GM12891 (cell line): Measurements from ENCODE around the gene EDNRA.

ENCODE experiments used
- DNase-seq: peaks from one replicate; pipeline ENCODE4 v3.0.0; 2011; ENCODE audit warnings: low spot score; ENCODE audit not compliant: insufficient read length
- FAIRE-seq: peaks from 2 replicates; lab custom pipeline; 2011; peaks lifted over from hg19 to GRCh38; lab: Jason Lieb, UNC
- PAX5 ChIP-seq: IDR thresholded peaks from 2 replicates; pipeline ENCODE4 v1.6.1; 2011; ENCODE audit warnings: low read length, moderate library complexity, mild to moderate bottlenecking; ENCODE audit not compliant: insufficient read depth, severe bottlenecking
- POLR2A ChIP-seq: IDR thresholded peaks from 2 replicates; pipeline ENCODE4 v1.6.1; 2011; ENCODE audit warnings: low read depth, low read length, control low read depth
- POLR2AphosphoS5 ChIP-seq: IDR thresholded peaks from 2 replicates; pipeline ENCODE4 v1.6.1; 2011; ENCODE audit warnings: low read depth, low read length, control low read depth
- POU2F2 ChIP-seq: IDR thresholded peaks from 2 replicates; pipeline ENCODE4 v1.6.1; 2011; ENCODE audit warnings: low read depth, mild to moderate bottlenecking, control low read depth, low read length, moderate library complexity
- SPI1 ChIP-seq: IDR thresholded peaks from 2 replicates; pipeline ENCODE4 v1.6.1; 2011; ENCODE audit warnings: low read depth, low read length, control low read depth
- TAF1 ChIP-seq: IDR thresholded peaks from 2 replicates; pipeline ENCODE4 v1.6.1; 2011; ENCODE audit warnings: low read depth, low read length, control low read depth

EDNRA gene

GRCh38 chr4:147494301-147494700 is 13.4 kb downstream of the EDNRA start:
- TF ChIP-seq POLR2A (no peak), POLR2AphosphoS5 (no peak), PAX5 (no peak), TAF1 (no peak), SPI1 (no peak), POU2F2 (no peak)
- FAIRE-seq (no peak), DNase-seq (no peak)

- DNase-seq (no peak), FAIRE-seq (no peak)
- TF ChIP-seq TAF1, result no peak
- TF ChIP-seq POU2F2, result no peak
- TF ChIP-seq SPI1, result no peak
- no peak for TF ChIP-seq POLR2A
- no peak for TF ChIP-seq POLR2AphosphoS5
- TF ChIP-seq PAX5, result no peak
Observed at GRCh38 chr4:147496500-147496899, 15.6 kb downstream of the EDNRA start.

GRCh38 chr4:147498031-147498660 is 17.2 kb downstream of the EDNRA start:
- FAIRE-seq (no peak), DNase-seq (no peak)
- TF ChIP-seq POU2F2 (no peak), POLR2AphosphoS5 (no peak), POLR2A (no peak), TAF1 (no peak), PAX5 (no peak), SPI1 (no peak)

- TF ChIP-seq POLR2A (no peak), PAX5 (no peak), SPI1 (no peak), POLR2AphosphoS5 (no peak), TAF1 (no peak), POU2F2 (no peak)
- FAIRE-seq (no peak), DNase-seq (no peak)
Observed at GRCh38 chr4:147508346-147508745, 27.4 kb downstream of the EDNRA start.

GRCh38 chr4:147509386-147509785 is 28.5 kb downstream of the EDNRA start:
- TF ChIP-seq SPI1 (no peak), POU2F2 (no peak), POLR2A (no peak), POLR2AphosphoS5 (no peak), PAX5 (no peak), TAF1 (no peak)
- no peak for FAIRE-seq

GRCh38 chr4:147510962-147511668 is 30.2 kb downstream of the EDNRA start:
- TF ChIP-seq PAX5 (no peak), SPI1 (no peak), POLR2AphosphoS5 (no peak), TAF1 (no peak), POU2F2 (no peak), POLR2A (no peak)
- FAIRE-seq (no peak), DNase-seq (no peak)

More at GRCh38 chr4:147509386-147509785, 28.5 kb downstream of the EDNRA start:
- DNase-seq, result no peak

GRCh38 chr4:147513091-147513490 is 32.2 kb downstream of the EDNRA start:
- DNase-seq (no peak), FAIRE-seq (no peak)
- no peak for TF ChIP-seq SPI1
- TF ChIP-seq POLR2A, result no peak
- TF ChIP-seq PAX5, result no peak
- TF ChIP-seq POLR2AphosphoS5, result no peak
- no peak for TF ChIP-seq POU2F2
- TF ChIP-seq TAF1, result no peak

GRCh38 chr4:147513952-147514351 is 33.1 kb downstream of the EDNRA start:
- DNase-seq, result no peak
- FAIRE-seq, result no peak
- TF ChIP-seq TAF1 (no peak), POU2F2 (no peak), POLR2A (no peak)

GRCh38 chr4:147515220-147515936 is 34.5 kb downstream of the EDNRA start:
- FAIRE-seq, result no peak
- TF ChIP-seq TAF1 (no peak), POU2F2 (no peak), POLR2AphosphoS5 (no peak), POLR2A (no peak), PAX5 (no peak), SPI1 (no peak)
- DNase-seq, result no peak

GRCh38 chr4:147516133-147516532 is 35.2 kb downstream of the EDNRA start:
- no peak for FAIRE-seq
- TF ChIP-seq PAX5, result no peak
- peak; percentile 83 for TF ChIP-seq SPI1
- DNase-seq, result no peak

- no peak for TF ChIP-seq POLR2A
- no peak for TF ChIP-seq SPI1
- TF ChIP-seq POU2F2, result no peak
- TF ChIP-seq TAF1, result no peak
- no peak for TF ChIP-seq POLR2AphosphoS5
- TF ChIP-seq PAX5, result no peak
- FAIRE-seq, result no peak
- DNase-seq, result no peak
Observed at GRCh38 chr4:147518086-147518485, 37.2 kb downstream of the EDNRA start.
